Fibroblast of skin of scalp (primary cell): ENCODE results near the gene SCAF4.
"Not testable (repeated sequence)": the region's sequence is repeated elsewhere in the genome, so short reads cannot be mapped to it uniquely, and the experiment has no call there.

ENCODE experiments used
- DNase-seq: peaks from one replicate; pipeline ENCODE4 v3.0.0-alpha.2; 2013

The SCAF4 gene

DNA sequence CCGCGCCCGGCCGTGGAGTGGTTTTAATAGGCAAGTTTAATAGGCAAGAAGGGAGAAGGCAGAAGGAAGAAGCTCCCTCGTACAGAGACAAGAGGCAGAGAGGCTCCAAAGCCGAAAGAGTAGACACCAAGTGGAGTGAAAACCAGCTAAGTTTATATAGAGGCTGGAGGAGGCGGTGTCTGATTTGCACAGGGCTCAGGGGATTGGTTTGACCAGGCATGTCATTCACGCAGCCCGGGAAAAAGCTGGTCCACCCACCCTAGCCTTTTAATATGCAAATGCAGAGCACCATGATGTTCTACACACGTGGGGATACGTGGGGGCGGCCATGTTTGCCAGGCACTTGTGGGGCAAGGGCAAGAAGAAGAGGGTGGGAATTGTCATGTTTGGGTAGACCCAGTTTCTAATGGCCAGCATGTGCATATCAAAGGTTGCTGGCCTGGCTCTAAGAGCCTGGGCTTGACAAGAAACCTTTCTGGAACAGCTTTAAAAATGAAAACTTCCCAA lies 90.4 kb downstream of the SCAF4 start:
- no peak for DNase-seq

GRCh38 chr21:31636874-31637273 lies 95.0 kb downstream of the SCAF4 start:
- no peak for DNase-seq

- DNase-seq, result no peak
Observed at GRCh38 chr21:31634993-31635392, 96.9 kb downstream of the SCAF4 start.

GRCh38 chr21:31631881-31632280 lies 100.0 kb downstream of the SCAF4 start:
- not testable (repeated sequence) for DNase-seq

- peak; percentile 92 for DNase-seq
Observed at GRCh38 chr21:31629972-31630711, 101.8 kb downstream of the SCAF4 start.

- no peak for DNase-seq
Observed at GRCh38 chr21:31624961-31625491, 106.9 kb downstream of the SCAF4 start.

GRCh38 chr21:31624181-31624580 lies 107.7 kb downstream of the SCAF4 start:
- DNase-seq, result no peak

DNA sequence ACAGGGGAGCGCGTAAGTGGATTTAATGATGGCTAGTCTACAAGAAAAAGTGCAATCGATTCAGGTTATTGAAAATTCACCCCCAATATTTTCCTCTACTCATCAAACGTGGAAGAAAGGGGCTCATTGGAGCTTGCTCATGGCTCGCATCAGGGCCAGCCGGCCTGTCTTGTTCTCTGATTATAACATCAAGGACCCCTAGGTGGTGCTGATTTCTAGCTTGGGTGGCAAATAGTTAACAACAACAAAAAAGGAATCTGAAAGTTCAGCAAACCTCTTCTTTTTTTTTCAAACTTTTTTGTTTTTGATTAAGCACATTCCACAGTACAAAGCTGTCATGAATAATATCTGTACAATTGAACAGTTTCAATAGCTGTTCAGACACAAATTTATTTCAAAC lies 108.3 kb downstream of the SCAF4 start:
- DNase-seq, result peak; percentile 31

DNA sequence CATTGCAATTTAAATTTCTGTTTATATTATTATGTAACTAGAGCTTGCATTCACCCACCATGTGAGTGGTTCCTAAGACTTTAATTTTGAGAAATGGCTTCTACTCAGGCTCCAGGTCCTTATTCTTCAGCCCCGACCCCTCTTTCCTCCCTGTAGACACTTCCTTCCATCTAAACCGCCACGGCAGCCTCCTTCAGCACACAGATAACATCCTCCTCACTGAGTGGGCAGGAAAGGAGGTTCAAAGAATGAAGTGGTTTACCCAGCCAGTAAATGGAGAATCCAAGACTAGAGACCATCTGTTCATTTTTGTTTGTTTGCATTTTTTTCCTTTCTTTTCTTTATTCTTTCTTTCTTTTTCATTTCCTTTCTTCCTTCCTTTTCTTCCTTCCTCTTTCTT lies 109.5 kb downstream of the SCAF4 start:
- no peak for DNase-seq
